GM10847 (cell line): ENCODE measurements around the gene MMP26.

Source experiments
- POLR2A ChIP-seq: IDR thresholded peaks from 2 replicates; pipeline ENCODE4 v1.6.1; 2011; ENCODE audit not compliant: insufficient read length; ENCODE audit errors: extremely low read depth

MMP26 gene

DNA sequence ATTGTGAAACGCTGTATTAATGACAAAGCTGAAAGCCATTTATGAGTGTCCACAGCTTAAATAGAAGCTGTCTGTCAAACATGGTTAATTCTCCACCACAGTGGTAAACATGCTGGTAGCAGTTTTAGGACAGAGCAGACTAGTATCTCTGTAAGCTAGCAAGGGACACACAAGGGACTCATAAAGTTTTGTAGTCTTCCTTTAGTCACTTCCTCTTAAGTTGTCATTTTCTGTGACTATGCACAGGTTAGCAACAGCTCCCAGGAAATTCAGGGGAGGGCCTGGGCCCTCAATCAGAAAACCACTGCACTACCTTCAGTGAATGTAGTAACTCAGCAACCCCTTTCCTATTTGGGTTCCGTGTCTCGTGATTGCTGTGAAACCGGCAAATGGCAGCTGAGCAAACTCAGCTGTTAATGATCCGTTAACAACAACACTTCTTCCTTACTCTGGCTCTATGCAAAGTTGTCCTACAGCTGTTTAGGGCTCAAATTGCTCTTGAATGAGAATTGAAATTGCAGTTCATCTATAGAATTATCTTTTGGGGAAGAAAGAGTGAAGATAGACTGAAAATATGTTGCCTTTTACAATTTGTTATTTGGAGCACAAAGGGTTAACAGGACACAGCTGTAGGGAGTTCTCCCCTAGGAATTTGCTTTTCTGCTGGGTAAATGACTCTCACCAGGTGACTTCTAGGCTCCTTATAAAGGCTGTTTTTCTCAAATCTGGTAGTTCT lies at the start of gene MMP26:
Gene MMP26 (plus strand): TSS at position 731 of the 736 bp plus-strand sequence.
- TF ChIP-seq POLR2A, result no peak

DNA sequence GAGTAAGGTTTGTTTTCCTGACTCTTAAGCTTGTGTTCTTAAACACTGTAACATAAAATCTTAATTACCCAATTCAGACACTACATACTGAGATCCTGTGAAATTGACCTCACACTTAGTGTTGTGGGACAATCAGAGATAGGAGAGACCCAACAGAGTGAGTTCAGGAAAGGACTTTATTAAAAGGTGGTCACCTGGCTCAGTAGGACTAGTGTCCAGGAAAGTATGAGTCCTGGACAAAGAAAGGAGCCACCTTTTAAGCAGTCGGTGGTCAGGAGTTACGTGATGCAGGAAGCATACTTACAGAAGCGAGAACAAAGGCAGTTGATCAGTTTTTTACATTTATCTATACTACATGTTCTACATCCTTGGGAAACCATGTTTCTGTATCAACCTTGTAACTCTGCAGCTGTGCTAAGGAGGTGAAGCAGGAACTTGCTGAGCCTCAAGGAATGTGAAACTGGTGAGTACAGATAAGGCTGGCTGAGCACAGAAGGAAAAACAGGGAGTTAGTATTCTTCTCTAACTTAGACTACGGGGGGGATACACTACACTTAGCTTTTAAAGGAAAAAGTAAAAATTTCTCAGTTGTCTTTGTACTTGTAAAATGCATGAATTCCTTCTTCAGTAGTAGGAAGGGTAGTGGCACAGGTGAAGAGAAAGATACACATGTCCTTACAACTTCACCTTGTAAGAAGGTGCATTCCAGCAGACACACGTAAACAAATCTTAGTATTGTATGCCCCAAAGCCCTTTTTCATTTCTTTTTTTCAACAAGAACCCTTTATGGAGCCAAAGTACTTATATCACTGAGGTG lies 45.7 kb upstream of the MMP26 start:
- TF ChIP-seq POLR2A, result no peak

DNA sequence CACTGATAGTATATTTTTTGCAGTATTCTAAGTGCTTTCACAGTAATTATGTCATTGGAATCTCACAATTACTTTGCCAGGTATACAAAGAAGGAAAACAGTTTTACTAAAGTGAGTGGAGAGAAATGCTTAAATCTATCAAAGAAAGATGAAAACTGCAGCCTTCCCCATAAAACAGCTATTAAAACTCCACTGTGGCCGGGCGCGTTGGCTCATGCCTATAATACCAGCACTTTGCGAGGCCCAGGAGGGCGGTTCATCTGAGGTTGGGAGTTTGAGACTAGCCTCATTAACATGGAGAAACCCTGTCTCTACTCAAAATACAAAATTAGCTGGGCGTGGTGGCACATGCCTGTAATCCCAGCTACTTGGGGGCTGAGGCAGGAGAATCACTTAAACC lies 41.7 kb upstream of the MMP26 start:
- TF ChIP-seq POLR2A, result no peak

DNA sequence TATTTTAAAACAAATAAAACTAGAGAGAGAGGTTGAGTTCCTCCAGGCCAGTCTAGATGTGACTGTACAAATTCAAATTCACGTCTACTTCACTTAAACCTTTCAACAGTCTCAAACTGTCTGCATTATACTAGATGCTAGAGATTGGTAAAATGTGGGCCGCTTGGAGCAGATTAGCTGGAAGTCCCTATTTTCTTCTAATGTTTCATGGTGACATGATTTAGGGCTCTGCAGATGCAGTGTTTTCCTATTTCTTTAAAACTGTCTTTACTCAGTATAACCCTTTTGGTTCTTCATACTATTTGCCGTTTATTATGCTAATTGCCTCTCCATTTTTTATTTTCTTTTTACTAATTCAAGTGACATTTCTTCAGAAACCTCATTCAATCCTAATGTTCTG lies 40.4 kb upstream of the MMP26 start:
- TF ChIP-seq POLR2A, result no peak

- no peak for TF ChIP-seq POLR2A
These were observed 39.8 kb upstream of the MMP26 start for GRCh38 chr11:4664786-4665185.

DNA sequence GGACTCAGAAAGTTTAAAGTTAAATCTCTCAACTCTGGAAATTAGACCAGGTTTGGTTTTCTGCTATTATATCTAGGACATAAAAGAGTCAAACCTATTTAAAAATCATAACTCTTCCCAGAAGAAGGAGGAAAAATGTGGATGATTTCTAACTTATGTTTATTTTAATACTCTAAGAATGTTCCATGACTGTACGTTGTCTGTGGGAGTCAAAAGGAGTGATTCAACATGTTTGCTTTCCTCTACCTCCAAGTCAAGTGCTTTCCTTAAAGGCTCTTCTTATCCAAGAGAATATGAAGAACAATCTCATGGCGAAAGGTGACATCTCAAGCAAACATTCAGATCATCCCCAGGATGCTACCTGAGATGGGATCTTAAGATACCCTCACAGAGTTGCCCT lies 39.2 kb upstream of the MMP26 start:
- TF ChIP-seq POLR2A, result no peak

- no peak for TF ChIP-seq POLR2A
These were observed 32.8 kb upstream of the MMP26 start for GRCh38 chr11:4671741-4672140.

- no peak for TF ChIP-seq POLR2A
These were observed 32.1 kb upstream of the MMP26 start for GRCh38 chr11:4672470-4672869.

- no peak for TF ChIP-seq POLR2A
These were observed 30.8 kb upstream of the MMP26 start for GRCh38 chr11:4673781-4674180.

DNA sequence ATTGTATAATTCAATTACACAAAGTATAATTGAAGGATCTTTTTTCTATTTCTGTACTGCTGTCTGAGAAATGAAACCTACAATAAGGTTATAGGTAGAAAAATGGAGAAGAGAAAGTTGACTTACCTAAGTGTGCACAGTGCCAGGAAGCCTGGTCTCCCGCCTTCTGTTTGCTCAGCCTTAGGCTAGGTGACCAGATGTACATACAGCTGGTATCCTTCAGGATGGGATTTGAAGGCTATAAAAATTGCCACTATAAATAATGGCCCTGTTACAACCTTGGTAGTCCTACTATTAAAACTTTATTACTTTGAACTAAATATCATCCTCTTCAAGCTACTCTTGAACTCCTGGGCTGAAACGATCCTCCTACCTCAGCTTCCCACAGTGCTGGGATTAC lies 26.6 kb upstream of the MMP26 start:
- no peak for TF ChIP-seq POLR2A

DNA sequence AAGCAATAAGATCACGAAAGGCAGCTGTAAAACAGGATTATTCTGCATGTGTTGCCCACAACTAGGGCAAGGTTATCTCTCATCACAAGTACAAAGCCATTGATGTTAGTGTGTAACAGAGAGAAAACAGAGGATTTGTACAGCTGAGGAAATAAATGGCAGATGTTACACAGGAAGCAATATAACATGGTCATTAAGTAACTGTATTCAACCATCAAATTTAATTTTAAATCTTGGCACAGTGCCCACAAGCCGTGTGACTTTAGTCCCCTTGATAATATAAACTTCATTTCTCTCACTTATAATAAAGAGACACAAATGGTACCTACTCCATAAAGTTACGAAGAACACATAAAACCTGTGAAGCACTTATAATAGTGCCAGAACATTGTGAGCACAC lies 24.2 kb upstream of the MMP26 start:
- no peak for TF ChIP-seq POLR2A

GRCh38 chr11:4682623-4683419 lies 21.8 kb upstream of the MMP26 start:
- no peak for TF ChIP-seq POLR2A

GRCh38 chr11:4684631-4685285 lies 19.8 kb upstream of the MMP26 start:
- TF ChIP-seq POLR2A, result no peak

DNA sequence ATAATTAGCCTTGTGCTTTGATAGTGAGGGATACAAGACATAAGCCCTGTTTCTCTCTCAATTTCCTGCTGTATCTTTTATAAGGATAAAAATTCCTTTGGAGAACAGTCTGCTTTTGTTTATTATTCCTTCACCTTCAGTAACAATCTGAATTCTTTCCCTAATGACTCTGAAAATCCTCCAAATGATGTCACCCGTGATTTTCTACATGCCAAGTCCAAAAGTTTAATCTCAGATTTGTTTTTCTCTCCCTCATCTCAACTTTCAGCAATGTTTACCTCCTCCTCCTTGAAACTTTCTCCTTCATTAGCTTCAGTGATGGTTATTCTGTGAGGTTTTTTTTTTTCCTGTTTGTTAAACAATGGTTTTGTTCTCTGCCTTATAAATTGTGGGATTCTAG lies 9.1 kb upstream of the MMP26 start:
- TF ChIP-seq POLR2A, result no peak

- no peak for TF ChIP-seq POLR2A
These were observed 7.0 kb upstream of the MMP26 start, which contains the start of gene OR51E2 for GRCh38 chr11:4697585-4697984. Gene OR51E2 (minus strand): TSS chr11:4697853. CDS start chr11:4682711, 15,142 bp downstream.

- TF ChIP-seq POLR2A, result no peak
These were observed 4.7 kb upstream of the MMP26 start for GRCh38 chr11:4699697-4700435.
